ENCODE measurements around the gene GPX4.

The GPX4 gene

GRCh38 chr19:1068009-1069001 is 35.5 kb upstream of the GPX4 start:
- peak in 5 of 14 donors; percentile 5 to 42 (median 33) for DNase-seq

GRCh38 chr19:1069009-1069779 is 34.6 kb upstream of the GPX4 start:
- DNase-seq, result peak in 7 of 14 donors; percentile 2 to 62 (median 38)

GRCh38 chr19:1070576-1070930 is 33.2 kb upstream of the GPX4 start:
- no peak for DNase-seq

GRCh38 chr19:1070931-1071791 is 32.6 kb upstream of the GPX4 start:
- no peak for DNase-seq

GRCh38 chr19:1072371-1073015 is 31.3 kb upstream of the GPX4 start:
- no peak for DNase-seq

- DNase-seq, result no peak
Measured at GRCh38 chr19:1073063-1073955, 30.5 kb upstream of the GPX4 start.

- no peak for DNase-seq
Measured at GRCh38 chr19:1073956-1074517, 29.8 kb upstream of the GPX4 start.

GRCh38 chr19:1074544-1075283 is 29.1 kb upstream of the GPX4 start:
- peak in 10 of 14 donors; percentile 2 to 64 (median 32) for DNase-seq

GRCh38 chr19:1076046-1076386 is 27.8 kb upstream of the GPX4 start:
- DNase-seq, result no peak

- DNase-seq, result peak in 6 of 14 donors; percentile 4 to 45 (median 22)
Measured at GRCh38 chr19:1076951-1077350, 26.8 kb upstream of the GPX4 start.

- DNase-seq, result no peak
Measured at GRCh38 chr19:1079566-1080111, 24.2 kb upstream of the GPX4 start.

GRCh38 chr19:1080360-1081161 is 23.2 kb upstream of the GPX4 start:
- no peak for DNase-seq

GRCh38 chr19:1081301-1082164 is 22.3 kb upstream of the GPX4 start:
- no peak for DNase-seq

- no peak for DNase-seq
Measured at GRCh38 chr19:1082165-1082927, 21.4 kb upstream of the GPX4 start.

GRCh38 chr19:1082928-1083816 is 20.6 kb upstream of the GPX4 start:
- no peak for DNase-seq

Data from C1 segment of cervical spinal cord (tissue), 14 donors.